Renal cortex interstitium (tissue), 15 donors: Measurements from ENCODE around the gene ZNF764. TPM values are rescaled to one million over a fixed set of nuclear protein-coding genes. Genes with fewer than 3 reads are reported as not detected.
"Not testable (repeated sequence)": the region's sequence is repeated elsewhere in the genome, so short reads cannot be mapped to it uniquely, and the experiment has no call there.

Experiments
- DNase-seq, 11 donors: peaks; one replicate each; pipeline ENCODE4 v3.0.0-alpha.2; 2013; ENCODE audit warnings: low read depth in 9 of 11, low spot score in 4 of 11; ENCODE audit errors: extremely low read depth in 1 of 11
- long read RNA-seq, 16 experiments: transcript quantifications; one replicate each; lab custom pipeline, GENCODE V29; 2026
- polyA plus RNA-seq, 3 donors: library from polyadenylated mRNA; unstranded; fragments of 120-200 nt; gene quantifications; one replicate each; pipeline ENCODE4 v1.2.1, GENCODE V29; 2013; ENCODE audit not compliant: insufficient read length in 3 of 3

The ZNF764 gene
- polyA plus RNA-seq: 10 to 100 TPM; 10.8 to 15.8 (median 12.5) TPM
- long read RNA-seq, donor 1, partial matches to known transcripts: 0 of 5 reads
- long read RNA-seq, donor 1, other reads (novel, unspliced or antisense): 0 of 5 reads
- long read RNA-seq, donor 2, partial matches to known transcripts: 0 of 4 reads
- long read RNA-seq, donor 2, other reads (novel, unspliced or antisense): 0 of 4 reads
- long read RNA-seq, donor 3, transcript ZNF764-202 (3 exons, 2,970 nt): major isoform, 8 of 10 reads
- long read RNA-seq, donor 3, partial matches to known transcripts: 0 of 10 reads
- long read RNA-seq, donor 3, other reads (novel, unspliced or antisense): 0 of 10 reads
- long read RNA-seq, donor 4, partial matches to known transcripts: 0 of 2 reads
- long read RNA-seq, donor 4, other reads (novel, unspliced or antisense): 0 of 2 reads
- long read RNA-seq, donor 5: 0 reads
- long read RNA-seq, donor 6, partial matches to known transcripts: 0 of 3 reads
- long read RNA-seq, donor 6, other reads (novel, unspliced or antisense): 0 of 3 reads
- long read RNA-seq, donor 7, partial matches to known transcripts: 0 of 5 reads
- long read RNA-seq, donor 7, other reads (novel, unspliced or antisense): 0 of 5 reads
- long read RNA-seq, donor 8: 0 reads
- long read RNA-seq, donor 9, partial matches to known transcripts: 0 of 5 reads
- long read RNA-seq, donor 9, other reads (novel, unspliced or antisense): 0 of 5 reads
- long read RNA-seq, donor 10, transcript ZNF764-202 (3 exons, 2,970 nt): major isoform, 6 of 7 reads
- long read RNA-seq, donor 10, partial matches to known transcripts: 0 of 7 reads
- long read RNA-seq, donor 10, other reads (novel, unspliced or antisense): 0 of 7 reads
- long read RNA-seq, donor 11, partial matches to known transcripts: 0 of 3 reads
- long read RNA-seq, donor 11, other reads (novel, unspliced or antisense): 0 of 3 reads
- long read RNA-seq, donor 12, partial matches to known transcripts: 0 of 2 reads
- long read RNA-seq, donor 12, other reads (novel, unspliced or antisense): 0 of 2 reads
- long read RNA-seq, donor 13: 0 reads
- long read RNA-seq, donor 14, partial matches to known transcripts: 0 of 6 reads
- long read RNA-seq, donor 14, other reads (novel, unspliced or antisense): 0 of 6 reads
- long read RNA-seq, donor 15: 0 reads
- long read RNA-seq, donor 16, transcript ZNF764-202 (3 exons, 2,970 nt): minor isoform, 6 of 14 reads
- long read RNA-seq, donor 16, transcript ZNF764-203 (2 exons, 949 nt): major isoform, 8 of 14 reads
- long read RNA-seq, donor 16, partial matches to known transcripts: 0 of 14 reads
- long read RNA-seq, donor 16, other reads (novel, unspliced or antisense): 0 of 14 reads

DNA sequence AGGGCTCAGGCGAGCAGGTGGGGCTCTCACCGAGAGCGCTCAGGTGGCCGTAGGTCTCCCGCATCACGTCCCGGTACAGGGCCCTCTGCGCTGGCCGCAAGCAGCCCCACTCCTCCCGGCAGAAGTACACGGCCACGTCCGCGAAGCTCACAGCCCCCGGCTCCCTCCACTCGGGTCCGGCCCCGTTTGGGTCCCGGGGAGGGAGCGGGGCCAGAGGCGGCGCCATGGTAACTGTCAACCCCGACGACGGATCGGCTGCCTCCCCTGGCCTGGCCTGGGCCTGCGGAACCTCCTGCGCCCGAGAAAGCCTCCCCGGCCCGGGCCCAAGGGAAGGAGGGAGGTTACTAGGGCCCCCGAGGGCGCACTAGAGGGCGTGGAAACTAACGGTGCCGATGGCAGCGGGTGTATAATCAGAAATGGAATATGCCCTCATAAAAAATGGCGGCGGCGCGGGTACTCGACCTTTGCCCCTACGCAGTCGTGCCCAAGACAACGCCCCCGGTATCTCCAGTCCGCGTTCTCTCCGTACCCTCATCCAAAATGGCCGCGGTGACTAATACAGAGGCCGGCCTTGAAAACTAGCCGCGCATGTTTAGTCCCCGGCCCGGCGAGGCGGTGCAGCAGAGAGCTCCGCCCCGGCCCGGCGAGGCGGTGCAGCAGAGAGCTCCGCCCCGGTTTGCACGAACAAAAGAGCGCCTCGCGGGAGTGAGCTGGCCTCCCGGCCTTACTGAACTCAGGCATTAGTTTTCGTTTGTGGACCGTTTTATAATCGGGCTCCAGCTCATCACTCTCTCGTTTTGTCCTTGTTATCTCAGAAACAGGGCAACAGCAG lies at the start of gene ZNF764:
Gene ZNF764 (minus strand): TSS at position 418 of the 832 bp plus-strand sequence. CDS start 192 bp downstream, at position 226.
- DNase-seq: peak; percentile 80 to 98 (median 94)

DNA sequence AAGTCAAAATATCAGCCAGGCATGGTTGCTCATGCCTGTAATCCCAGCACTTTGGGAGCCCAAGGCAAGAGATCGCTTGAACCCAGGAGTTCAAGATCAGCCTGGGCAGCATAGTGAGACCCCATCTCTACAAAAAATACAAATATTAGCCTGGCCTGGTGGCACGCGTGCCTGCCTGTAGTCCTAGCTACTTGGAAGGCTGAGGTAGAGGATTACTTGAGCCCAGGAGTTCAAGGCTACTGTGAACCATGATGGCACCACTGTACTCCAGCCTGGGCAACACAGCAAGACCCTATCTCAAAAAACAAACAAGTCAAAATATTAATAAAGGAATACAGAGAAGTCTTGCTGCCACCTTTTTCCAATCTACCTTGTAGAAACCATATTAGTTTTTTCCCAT lies 47.8 kb upstream of the ZNF764 start:
- DNase-seq: no peak

DNA sequence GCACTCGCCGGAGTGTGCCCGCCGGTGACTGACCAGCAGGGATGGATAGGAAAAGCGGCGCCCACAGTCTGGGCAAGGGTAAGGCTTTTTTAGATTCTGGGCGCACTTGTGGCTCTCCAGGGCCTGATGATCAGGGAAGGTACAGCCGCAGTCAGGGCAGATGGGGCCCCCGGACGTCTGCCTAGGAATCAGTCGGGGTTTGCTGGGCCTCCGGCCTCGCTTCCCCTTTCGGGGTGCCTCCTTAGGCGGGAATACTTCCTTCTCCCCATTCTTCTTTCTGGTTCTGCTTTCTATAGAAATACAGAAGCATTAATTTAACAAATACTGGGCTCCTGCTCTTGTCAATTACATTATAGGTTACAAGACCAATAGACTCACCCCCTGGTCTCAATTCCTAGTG lies 47.0 kb upstream of the ZNF764 start:
- DNase-seq: no peak

DNA sequence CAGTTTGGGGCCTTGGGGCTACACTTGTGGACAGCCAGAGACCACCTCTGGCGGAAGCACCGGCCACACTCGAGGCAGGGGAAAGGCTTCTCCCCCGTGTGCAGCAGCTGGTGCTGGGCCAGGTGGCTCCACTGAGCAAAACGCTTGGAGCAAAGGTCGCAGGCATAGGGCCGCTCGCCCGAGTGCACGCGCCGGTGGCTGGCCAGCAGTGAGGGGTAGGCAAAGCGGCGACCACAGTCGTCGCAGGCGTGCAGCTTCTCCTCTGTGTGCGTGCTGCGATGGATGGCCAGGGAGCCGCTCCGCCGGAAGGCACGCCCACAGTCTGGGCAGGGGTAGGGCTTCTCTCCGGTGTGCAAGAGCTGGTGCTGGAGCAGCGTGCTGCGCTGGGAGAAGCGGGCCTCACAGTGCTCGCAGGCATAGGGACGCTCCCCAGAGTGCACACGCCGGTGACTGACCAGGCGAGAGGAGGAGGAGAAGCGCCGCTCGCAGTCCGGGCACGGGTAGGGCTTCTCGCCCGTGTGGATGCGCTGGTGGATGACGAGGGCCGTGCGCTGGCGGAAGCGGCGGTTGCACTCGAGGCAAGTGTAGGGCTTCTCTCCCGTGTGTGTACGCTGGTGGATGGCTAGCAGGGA lies 46.3 kb upstream of the ZNF764 start:
- DNase-seq: no peak

DNA sequence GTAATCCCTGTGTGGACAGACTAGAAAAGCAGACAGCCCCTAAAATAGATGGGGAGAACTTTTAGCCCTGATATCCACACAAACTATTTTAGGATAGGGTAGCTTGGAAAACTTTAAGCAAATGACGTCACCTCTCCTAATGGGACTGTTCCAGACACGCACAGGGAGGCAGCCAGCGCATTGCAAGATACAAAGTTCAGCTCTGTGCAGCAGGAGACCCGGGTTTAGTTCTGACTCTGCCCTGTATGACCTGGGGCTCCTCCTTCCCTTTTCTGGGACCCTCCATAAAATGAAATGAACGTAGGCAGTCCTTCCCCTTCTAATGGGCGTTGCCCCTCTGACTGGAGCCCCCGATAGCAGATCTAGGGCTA lies 45.8 kb upstream of the ZNF764 start:
- DNase-seq: no peak

DNA sequence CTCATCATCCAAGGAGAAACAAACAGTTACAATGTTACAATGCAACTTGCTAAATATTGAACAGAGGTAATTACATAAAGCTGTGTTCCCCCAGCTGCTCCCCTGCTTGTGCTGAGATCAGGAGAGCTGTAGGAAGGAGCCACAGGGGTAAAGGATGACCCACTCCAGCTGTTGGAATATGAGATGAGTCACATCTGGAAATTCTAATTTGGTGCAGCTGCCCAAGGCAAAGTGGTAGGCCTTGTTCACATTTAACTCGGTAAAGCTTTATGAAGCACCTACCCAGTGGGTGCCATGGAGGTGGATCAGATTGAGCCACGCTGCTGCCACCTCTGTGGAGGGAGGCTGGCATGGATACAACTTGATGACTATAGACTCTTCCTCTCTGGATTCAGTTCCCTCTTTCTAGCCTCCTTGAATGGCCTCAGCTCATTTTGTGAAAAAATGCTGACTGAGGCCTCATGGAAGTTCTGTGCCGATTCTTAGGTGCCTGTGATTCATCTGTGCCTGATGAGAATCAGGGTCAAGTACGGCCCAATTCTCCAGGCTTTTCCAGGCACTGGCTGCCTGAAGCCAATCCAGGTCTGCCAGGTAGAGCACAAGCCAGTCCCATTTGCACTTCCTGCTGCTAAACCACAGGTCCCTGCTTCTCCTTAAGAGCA lies 44.6 kb upstream of the ZNF764 start:
- DNase-seq: no peak

DNA sequence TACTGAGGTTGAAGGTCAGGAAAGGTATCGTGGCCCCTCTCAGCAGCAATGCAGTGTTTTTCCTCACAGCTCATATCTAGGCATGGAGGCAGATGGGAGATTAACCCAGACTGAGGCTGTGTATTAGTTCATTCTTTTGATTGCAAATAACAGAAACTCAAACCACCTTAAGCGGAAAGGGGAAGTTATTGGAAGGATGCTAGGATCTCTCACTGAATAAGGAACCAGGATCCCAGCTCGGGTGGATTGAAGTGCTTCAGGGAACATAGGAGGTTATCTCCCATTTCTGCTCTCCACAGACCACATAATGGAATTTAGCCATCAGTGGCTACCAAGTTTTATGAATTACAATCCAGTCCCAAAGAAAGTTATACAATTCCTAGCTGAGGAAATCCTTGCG lies 43.8 kb upstream of the ZNF764 start:
- DNase-seq: no peak

DNA sequence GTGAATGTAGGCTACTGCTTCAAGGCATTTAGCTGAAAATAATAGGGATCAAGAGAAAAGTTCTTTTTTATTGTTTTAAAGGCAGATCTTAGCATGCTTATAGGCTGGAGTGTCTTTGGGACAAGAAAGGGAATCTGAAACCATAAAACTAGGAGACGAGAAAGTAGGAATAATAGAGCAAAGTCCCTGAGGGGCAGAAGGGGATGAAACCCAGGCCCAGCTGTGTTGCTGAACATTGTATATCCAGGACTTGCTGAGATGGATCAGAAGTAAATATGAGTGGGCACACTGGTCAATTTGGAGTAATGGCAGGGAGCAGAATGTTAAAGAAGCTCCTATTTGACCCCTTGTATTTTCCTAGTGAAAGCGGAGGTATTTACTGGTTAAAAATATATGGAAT lies 42.8 kb upstream of the ZNF764 start:
- no peak for DNase-seq

DNA sequence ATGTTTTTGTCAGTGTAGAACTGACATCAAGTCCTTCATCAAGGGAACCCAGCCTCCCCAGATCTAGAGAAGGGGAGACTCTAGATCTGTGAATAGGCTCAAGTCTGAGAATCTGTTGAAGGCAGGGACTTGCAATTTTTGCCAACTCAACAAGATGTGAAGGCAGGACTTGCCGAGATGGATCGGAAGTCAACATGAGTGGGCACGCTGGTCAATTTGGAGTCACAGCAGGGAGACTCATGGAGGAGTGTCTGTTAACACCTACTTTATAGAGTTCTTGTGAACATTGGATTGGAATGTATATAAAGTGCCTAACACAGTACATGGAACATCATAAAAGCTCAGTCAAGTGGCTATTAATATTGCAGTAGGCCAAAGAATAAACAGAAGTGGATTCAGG lies 42.0 kb upstream of the ZNF764 start:
- DNase-seq: no peak

DNA sequence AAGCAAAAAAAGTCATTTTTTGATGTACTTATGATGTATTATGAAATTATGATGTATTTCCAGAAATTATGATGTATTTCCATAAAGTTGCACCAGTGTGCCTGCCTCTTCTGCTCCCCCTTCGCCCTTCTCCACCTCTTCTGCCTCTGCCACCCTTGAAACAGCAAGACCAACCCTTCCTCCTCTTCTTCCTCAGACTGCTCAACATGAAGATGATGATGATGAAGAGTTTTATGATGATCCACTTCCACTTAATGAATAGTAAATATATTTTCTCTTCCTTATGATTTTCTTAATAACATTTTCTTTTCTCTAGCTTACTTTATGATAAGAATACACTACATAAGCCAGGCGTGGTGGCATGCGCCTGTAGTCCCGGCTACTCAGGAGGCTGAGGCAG lies 34.7 kb upstream of the ZNF764 start:
- DNase-seq: no peak

DNA sequence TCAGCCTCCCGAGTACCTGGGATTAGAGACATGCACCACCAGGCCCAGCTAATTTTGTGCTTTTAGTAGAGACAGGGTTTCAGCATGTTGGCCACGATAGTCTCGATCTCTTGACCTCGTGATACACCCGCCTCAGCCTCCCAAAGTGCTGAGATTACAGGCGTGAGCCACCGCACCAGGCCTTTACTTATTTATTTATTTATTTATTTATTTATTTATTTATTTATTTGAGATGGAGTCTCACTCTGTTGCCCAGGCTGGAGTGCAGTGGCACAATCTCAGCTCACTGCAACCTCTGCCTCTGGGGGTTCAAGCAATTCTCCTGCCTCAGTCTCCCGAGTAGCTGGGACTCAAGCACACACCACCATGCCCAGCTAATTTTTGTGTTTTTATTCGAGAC lies 32.7 kb upstream of the ZNF764 start:
- DNase-seq: not testable (repeated sequence)

DNA sequence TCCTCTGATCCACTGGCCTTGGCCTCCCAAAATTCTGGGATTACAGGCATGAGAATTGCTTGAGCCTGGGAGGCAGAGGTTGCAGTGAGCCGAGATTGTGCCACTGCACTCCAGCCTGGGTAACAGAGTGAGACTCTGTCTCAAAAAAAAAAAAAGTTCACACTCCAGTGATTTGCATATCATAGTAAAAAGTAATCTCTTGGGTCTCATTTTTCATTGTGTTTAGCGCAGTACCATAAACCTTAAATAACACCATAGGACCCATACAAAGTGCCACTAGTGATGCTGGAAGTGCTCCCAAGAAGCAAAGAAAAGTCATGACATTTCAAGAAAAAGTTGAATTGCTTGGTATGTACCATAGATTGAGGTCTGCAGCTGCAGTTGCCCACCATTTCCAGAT lies 31.4 kb upstream of the ZNF764 start:
- not testable (repeated sequence) for DNase-seq

DNA sequence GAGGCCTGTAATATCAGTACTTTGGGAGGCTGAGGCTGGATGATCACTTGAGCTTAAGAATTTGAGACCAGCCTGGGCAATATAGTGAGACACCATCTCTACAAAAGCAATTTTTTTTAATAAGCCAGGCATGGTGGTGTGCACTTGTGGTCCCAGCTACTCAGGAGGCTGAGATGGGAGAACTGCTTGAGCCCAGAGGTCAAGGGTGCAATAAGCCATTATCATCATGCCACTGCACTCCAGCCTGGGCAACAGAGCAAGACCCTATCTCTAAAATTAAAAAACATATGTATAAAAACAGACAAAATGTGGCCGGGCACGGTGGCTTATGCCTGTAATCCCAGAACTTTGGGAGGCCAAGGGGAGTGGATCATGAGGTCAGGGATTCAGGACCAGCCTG lies 30.5 kb upstream of the ZNF764 start:
- no peak for DNase-seq

DNA sequence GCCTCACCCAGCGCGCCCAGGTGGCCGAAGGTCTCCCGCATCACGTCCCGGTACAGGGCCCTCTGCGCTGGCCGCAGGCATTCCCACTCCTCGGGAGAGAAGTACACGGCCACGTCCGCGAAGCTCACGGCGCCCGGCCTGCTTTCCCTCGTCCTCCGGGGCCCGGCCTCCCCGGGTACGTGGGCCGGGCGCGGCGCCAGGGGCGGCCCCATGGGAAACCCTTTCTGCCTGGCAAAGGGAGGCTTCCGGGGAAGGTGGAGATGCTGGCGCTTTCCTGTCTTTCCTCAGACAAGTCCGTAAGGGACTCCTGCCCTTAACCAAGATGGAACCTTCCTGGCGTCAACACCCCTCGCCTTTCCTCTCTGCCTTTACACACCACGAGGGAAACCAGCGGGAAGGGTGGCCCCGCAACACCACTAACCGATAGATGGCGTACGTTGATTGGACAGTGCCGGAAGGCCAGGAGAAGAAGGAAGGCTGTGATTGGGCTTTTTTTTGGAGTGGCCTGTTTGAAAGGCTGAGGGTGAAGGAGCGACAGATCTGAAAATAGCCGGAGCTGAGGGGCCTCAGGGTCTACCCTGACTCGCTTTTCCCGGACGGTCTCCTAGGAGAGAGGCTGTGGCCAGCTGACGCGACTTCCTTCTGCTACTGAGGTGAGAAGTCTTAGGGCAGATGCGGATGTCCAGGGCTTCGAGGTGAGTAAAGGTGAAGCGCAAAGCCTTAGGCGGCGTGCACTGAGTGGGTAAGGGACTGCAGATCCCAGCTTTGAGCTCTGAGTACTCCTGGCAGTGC lies 27.4 kb upstream of the ZNF764 start, which contains the start of gene ZNF785:
Gene ZNF785 (minus strand): TSS at position 298 of the 792 bp plus-strand sequence. CDS start 86 bp downstream, at position 212.
- DNase-seq: peak; percentile 93 to 99 (median 97)

DNA sequence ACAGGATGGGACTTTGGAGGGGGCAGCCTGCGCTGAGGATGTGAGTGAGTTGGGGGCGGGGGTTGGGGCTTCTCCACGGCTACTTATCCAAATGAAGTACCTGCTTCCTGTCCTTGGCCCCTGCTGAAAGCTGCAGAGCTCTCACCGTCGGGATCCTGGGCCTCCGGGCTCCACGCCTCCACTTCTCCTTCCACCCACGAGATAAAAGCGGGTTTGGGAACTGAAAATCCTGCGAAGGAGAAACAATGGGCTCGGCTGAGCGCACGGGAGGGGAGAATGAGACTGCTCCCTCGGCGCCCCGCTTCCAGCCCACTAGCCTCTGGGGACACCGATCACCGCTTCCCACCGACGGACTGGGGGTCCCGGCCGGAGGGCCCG lies 26.8 kb upstream of the ZNF764 start:
- peak in 1 of 11 donors; percentile 11 for DNase-seq

DNA sequence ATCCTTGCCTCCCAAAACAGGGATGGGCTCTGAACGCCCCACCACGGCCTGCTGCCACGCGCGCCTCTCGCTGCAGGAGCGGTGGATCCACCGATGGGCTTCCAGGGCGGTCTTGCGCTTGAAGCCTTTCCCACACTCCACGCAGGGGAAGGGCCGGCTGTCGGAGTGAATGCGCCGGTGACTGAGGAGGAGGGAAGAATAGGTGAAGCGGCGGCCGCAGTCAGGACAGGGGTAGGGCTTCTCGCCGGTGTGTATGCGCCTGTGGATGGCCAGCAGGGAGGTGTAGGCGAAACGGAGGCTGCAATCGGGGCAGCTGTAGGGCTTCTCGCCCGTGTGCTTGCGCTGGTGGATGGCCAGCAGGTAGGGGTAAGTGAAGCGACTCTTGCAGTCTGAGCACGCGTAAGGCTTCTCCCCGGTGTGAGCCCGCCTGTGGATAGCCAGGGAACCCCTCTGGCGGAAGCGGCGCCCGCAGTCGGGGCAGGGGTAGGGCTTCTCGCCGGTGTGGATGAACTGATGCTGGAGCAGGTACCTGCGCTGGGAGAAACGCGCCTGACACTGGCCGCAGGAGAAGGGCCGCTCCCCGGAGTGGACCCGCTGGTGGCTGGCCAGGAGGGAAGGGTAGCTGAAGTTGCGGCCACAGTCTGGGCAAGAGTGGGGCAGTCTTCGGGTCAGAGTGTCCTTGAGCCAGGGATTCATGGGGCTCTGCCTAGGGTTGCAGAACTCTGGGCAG lies 24.6 kb upstream of the ZNF764 start:
- DNase-seq: no peak
